PFSK-1 (cell line): Measurements from ENCODE around the gene RAPGEF3.

Experiments used
- FOXP2 ChIP-seq: optimal IDR thresholded peaks from 2 replicates; pipeline ENCODE3; 2011; ENCODE audit warnings: borderline replicate concordance, control low read depth, inconsistent platforms; ENCODE audit not compliant: insufficient read depth; ENCODE audit errors: extremely low read length, extremely low read depth
- POLR2AphosphoS5 ChIP-seq: IDR thresholded peaks from 2 replicates; pipeline ENCODE4 v1.6.1; 2012; ENCODE audit warnings: low read depth, mild to moderate bottlenecking, control low read depth, low read length, moderate library complexity
- SIN3A ChIP-seq: IDR thresholded peaks from 2 replicates; pipeline ENCODE4 v1.6.1; 2012; ENCODE audit warnings: mild to moderate bottlenecking, low read length, moderate library complexity, borderline replicate concordance; ENCODE audit not compliant: insufficient read depth
- TAF1 ChIP-seq: IDR thresholded peaks from 2 replicates; pipeline ENCODE4 v1.6.1; 2012; ENCODE audit warnings: low read length, control low read depth, borderline replicate concordance; ENCODE audit not compliant: insufficient read depth
- TF ChIP-seq, protein P1 (sequence below), 2 experiments: IDR thresholded peaks; 2 replicates each; pipeline versions ENCODE4 v1.6.1 to v1.8.0; 2011 to 2012; ENCODE audit warnings: low read depth in 2 of 2, low read length in 2 of 2, control low read depth in 1 of 2, inconsistent platforms in 1 of 2, mild to moderate bottlenecking in 1 of 2, moderate library complexity in 1 of 2; ENCODE audit not compliant: insufficient read depth in 1 of 2

Gene RAPGEF3

DNA sequence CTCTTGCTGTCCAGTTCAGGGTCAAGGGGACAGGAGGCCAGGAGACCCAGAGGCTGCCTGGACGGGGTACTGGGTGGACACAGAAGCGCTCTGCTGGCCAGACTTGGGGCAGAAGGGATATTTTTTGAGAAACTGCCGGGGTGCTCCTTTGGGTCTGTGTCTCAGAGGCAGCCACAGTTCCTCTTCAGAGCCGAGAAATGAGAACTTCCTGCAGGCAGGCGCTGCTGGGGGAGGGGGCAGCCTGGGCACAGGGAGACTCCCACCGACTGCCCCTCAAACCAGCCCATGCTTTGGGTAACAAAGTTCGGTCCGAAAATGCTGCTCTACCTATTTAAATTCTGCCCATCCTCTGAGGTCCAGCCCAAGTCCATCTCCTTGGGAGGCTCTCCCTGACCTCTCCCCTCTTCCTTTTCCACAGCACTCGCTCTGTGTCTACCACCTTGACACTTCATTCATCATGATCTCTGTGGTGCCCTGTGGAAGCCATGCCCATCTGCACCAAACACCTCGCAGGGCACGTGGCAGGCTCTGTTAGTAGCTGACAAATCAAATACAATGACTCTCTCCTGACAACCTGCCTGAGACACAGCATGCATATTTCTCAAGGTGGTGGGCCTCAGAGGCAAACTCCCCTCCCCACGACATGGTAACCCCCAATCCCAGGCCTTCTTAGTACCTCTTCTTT, 44.7 kb upstream of the RAPGEF3 start:
- TF ChIP-seq POLR2AphosphoS5, result no peak
- no peak for TF ChIP-seq SIN3A
- no peak for TF ChIP-seq FOXP2
- TF ChIP-seq, protein P1, sequence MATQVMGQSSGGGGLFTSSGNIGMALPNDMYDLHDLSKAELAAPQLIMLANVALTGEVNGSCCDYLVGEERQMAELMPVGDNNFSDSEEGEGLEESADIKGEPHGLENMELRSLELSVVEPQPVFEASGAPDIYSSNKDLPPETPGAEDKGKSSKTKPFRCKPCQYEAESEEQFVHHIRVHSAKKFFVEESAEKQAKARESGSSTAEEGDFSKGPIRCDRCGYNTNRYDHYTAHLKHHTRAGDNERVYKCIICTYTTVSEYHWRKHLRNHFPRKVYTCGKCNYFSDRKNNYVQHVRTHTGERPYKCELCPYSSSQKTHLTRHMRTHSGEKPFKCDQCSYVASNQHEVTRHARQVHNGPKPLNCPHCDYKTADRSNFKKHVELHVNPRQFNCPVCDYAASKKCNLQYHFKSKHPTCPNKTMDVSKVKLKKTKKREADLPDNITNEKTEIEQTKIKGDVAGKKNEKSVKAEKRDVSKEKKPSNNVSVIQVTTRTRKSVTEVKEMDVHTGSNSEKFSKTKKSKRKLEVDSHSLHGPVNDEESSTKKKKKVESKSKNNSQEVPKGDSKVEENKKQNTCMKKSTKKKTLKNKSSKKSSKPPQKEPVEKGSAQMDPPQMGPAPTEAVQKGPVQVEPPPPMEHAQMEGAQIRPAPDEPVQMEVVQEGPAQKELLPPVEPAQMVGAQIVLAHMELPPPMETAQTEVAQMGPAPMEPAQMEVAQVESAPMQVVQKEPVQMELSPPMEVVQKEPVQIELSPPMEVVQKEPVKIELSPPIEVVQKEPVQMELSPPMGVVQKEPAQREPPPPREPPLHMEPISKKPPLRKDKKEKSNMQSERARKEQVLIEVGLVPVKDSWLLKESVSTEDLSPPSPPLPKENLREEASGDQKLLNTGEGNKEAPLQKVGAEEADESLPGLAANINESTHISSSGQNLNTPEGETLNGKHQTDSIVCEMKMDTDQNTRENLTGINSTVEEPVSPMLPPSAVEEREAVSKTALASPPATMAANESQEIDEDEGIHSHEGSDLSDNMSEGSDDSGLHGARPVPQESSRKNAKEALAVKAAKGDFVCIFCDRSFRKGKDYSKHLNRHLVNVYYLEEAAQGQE (IDR thresholded peaks at IDR 0.05; ENCODE audit: insufficient read depth in 1 of 2, low read depth in 2 of 2, low read length in 2 of 2), result no peak
- no peak for TF ChIP-seq TAF1

DNA sequence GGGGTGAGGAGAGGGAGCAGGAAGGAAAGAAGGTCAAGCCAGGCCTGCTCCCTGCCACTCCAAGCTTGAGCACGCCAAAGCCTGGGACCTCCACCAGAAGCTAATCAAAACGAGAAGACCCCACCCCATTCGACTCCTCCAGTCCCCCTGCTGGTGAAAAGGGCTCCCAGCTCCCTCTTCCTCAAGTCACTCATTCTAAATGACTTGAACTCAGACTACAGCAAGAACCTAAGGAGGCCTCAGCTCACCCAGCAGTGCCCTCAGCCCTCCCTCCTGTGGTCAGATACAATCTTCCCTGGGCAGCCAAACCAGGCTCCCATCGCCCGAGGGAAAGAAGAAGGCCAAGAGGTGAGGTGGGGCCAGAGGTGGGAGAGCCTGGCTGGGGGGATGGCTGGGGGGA, 43.6 kb upstream of the RAPGEF3 start:
- TF ChIP-seq, protein P1 (IDR thresholded peaks at IDR 0.05; ENCODE audit: insufficient read depth in 1 of 2, low read depth in 2 of 2, low read length in 2 of 2), result no peak
- TF ChIP-seq TAF1 (no peak), POLR2AphosphoS5 (no peak), SIN3A (no peak), FOXP2 (no peak)

DNA sequence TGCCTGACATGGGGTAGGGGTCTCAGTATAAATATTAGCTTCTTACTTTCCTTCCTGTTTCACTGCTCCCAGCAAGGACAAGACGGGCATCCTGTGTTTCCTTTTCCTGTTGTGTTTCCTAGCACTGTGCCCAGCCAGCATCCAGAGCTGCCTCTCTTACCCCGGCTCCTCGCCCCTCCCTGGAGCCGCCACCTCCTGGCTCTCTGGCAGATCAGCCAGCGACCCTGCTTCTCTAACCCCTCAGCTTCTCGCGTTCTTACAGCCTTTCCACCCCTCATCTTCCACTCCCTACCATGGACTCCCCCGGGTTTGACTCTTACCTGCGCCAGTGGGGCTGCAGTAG, 43.2 kb upstream of the RAPGEF3 start:
- TF ChIP-seq FOXP2 (no peak), SIN3A (no peak), TAF1 (no peak), POLR2AphosphoS5 (no peak)
- TF ChIP-seq, protein P1 (IDR thresholded peaks at IDR 0.05; ENCODE audit: insufficient read depth in 1 of 2, low read depth in 2 of 2, low read length in 2 of 2), result no peak

DNA sequence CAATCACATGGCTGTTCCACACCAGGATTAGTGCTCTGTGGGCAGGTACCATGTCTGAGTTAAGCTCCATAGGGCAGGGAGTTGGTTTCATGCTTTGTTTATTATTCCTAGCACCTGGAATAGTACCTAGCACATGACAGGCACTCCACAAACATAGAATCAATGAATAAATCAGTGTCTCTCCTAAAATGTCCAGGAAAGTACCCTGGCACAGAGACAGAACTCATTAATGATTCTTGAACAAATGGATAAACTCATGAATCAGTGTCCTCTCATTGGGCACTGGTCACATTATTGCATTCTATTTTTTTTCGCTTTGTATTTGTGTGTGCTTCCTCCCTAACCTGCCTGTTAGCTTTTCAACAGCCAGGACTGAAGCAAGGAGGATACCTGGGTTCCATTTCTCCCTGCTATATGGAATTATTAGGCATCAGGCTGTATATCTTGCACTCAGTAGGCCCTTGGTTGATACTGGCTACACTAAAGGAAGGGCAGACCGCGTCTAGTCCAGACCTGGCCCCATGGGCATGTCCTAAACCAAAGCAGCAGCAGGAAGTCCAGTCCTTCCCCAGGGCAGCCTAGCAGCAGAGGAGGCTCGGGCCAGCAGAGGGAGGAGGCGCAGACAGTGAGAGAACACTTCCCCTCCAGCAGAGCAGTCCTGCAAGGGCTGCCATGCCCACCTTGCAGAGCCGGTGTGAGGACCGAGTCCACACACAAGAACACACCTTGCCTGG, 42.7 kb upstream of the RAPGEF3 start:
- TF ChIP-seq POLR2AphosphoS5 (no peak), SIN3A (no peak), FOXP2 (no peak), TAF1 (no peak)
- TF ChIP-seq, protein P1 (IDR thresholded peaks at IDR 0.05; ENCODE audit: insufficient read depth in 1 of 2, low read depth in 2 of 2, low read length in 2 of 2), result no peak
